Measurements from ENCODE around the gene SIAH3.
"Not testable (repeated sequence)": the region's sequence is repeated elsewhere in the genome, so short reads cannot be mapped to it uniquely, and the experiment has no call there.

Gene SIAH3

DNA sequence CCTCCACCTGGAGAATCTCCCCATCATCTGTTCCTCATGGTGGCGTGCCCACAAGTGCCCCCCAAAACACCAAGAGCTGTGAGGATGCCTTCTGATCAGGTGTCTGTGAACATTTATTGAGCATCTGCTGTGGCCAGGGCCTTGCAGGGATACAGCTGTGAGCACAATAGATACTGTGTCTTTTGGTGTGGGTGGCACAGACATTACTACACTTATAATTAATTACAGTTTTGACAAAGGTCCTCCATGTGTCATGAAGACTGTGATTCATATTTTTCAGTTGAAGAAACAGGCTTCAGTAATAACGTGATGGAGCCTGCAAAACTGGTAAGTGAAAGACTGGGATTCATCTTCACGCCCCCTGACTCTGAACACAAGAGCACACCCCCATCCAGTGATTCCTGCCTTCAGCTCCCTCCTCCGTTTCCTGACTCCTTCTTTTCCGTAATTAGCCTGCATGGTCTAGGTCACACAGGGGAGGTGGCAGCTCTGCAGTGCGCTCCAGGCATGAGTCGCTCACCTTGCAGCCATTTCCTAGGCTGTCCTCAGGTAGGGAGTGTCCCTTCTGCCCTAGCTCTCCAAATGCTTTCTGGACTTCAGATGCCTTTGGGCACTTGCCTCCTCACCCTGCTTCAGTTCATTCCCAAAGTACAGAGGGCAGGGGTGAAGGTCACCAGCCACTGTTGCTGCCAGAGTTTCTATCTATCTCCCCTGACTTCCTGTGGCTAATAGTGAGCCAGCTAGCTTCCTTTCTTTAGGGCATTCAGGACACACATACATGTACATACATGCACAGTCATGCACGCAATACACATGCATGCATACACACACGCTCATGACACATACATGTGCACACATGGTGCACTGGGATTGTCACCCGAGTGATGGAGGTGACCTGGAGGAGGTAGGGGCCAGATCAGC lies 66.5 kb downstream of the SIAH3 start:
- no peak for DNase-seq (ENCODE audit: extremely low read depth in 1 of 2, low read depth in 1 of 2)

GRCh38 chr13:45783346-45784043 lies 68.1 kb downstream of the SIAH3 start:
- DNase-seq (ENCODE audit: extremely low read depth in 1 of 2, low read depth in 1 of 2), result no peak

- DNase-seq (ENCODE audit: extremely low read depth in 1 of 2, low read depth in 1 of 2), result no peak
These were observed 69.1 kb downstream of the SIAH3 start for GRCh38 chr13:45782327-45783045.

DNA sequence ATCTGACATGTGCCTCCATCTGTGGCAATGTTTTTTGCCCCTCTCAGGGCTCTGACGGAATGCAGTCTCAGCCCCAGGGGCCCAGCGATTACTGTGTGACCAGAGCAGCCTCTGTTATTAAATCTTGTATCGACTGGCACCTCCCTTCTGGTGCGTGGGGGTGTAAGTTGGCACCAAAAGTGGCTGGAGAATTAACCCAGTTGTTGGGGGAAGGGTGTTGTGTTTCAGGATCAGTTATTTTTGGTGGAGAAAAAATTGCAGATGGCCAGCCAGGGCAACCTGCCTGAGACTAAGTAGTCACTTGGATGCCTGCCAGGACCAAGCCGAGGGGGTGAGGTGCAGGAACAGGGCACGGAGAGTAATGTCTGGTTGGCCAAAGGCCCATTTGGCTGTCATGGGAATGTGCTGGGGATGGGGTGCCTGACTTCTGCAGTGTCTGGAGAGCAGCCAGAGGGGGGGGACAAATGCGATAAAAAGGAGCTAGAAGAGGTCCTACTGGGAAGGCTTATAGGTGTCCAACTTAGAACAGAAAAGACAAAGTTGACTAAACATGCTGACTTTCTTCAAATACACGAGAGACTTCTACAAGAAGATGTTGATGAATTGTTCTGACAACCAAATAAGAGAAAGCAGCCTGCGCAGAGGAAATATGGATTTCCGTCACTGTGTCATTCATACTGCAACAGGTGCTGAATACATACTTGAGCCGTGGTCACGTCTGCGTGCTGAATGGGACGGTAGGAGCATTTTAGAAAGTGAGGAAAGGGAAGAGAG lies 69.8 kb downstream of the SIAH3 start:
- DNase-seq (ENCODE audit: extremely low read depth in 1 of 2, low read depth in 1 of 2), result no peak

- no peak for DNase-seq (ENCODE audit: extremely low read depth in 1 of 2, low read depth in 1 of 2)
These were observed 71.7 kb downstream of the SIAH3 start for GRCh38 chr13:45779901-45780300.

DNA sequence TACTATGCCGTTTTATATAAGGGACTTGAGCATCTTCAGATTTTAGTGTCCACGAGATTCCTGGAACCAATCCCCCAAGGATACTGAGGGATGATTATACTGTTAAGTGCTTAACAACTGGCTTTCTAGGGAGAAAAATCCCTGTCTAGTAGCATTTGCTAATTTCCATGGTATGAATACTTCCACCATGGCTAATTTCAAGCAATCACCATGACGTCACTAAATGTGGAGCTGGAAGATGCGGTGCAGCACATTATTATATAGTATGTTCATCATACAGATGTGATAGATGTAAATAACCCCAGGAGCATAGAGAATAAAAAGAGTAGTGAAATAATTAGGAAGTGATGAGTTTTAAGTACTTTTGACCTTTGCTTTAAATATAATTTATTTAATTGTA lies 72.7 kb downstream of the SIAH3 start:
- no peak for DNase-seq (ENCODE audit: extremely low read depth in 1 of 2, low read depth in 1 of 2)

DNA sequence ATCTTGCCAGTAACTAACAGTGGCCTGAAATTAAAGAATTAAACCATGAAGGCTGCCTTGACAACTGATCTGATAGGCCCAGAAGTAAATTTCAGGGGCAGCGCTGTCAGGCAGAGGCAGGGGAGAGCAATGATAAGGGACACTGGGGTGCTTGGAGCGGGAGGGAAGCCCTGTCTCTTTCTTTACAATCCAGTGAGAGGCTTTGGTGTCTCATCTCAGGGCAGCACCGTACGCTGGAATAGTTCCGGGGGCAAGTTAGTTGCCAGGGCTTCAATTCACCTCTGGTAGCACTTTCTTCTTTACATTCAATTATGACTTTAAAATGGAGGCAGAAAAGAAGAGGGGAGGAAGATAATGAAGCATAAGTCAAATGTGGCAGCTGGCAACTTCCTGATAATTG lies 74.8 kb downstream of the SIAH3 start:
- DNase-seq (ENCODE audit: extremely low read depth in 1 of 2, low read depth in 1 of 2), result no peak

GRCh38 chr13:45775401-45775963 lies 76.1 kb downstream of the SIAH3 start:
- no peak for DNase-seq (ENCODE audit: extremely low read depth in 1 of 2, low read depth in 1 of 2)

DNA sequence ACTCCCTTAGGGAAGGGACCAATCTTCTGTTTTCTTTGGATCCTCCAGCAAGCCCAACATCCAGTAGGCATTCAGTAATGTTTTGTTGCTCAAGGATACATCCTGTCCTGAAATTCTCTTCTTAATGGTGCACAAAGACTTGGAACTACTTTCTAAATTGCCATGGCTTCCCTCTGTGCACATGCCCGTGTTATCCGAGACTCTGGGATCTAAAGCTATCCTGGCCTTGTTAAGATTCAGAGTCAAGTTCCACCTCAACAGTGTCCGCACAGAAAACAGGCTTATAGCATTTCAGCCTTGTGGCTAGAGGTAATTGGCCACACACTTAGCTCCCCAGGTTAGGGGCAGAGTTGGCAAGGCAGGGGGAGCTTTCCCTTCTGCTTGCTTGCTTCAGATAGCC lies 77.6 kb downstream of the SIAH3 start:
- no peak for DNase-seq (ENCODE audit: extremely low read depth in 1 of 2, low read depth in 1 of 2)

DNA sequence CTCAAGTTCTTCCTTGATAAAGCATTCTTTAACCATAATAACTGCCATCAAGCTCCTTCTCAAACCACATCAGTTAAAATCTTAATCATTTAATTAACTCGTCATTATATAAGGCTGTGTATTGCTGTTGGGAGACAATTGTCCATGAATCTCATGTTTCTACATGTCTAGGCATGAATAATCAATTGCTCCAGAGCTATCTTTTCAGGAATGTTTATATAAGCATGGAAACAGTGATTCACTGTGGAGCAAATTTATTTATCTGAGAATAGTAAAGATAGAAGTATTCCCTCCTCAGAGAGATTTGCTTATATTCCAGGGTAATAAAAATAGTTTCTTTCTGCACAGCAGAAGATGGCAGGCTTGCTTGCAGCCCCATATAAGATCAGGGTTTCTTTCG lies 78.3 kb downstream of the SIAH3 start:
- no peak for DNase-seq (ENCODE audit: extremely low read depth in 1 of 2, low read depth in 1 of 2)

- DNase-seq (ENCODE audit: extremely low read depth in 1 of 2, low read depth in 1 of 2), result no peak
These were observed 80.7 kb downstream of the SIAH3 start for GRCh38 chr13:45770886-45771285.

DNA sequence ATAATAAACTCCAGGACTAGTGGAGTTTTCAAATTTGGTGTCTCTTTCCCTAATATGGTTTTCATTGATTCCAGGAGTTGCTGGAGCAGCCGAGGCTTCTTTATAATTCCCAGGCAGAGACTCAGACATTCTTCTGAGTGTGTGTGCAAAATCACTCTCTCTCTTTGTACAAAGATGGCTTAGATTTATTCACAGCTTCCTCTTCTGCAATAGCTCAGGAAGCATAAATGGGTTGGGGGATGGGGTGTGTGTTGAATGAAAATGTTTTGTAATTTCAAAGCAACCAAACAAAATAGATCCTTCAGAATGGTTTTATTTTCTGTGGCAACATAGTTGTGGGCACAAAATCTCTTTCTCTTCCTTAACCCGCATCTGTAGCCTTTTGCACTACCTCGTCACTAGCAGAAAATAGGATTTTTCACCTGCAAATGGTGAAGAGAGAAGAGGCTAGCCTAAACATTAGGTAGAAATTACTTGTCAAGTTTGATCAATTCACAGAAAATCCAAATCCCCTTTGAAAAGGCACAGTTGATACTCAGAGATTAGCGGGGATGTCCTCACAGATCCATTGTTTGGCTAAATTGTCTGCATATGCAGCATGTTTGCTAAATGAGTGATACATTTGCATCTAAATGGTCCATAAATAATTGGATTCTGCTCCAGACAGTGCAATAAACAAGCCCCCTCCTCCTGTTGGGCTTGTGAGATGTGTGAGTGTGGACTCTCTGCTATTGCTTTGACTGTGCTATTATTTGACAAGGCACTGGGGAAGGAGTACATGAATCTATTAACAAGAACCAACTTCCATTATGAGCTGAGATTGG lies 82.7 kb downstream of the SIAH3 start:
- DNase-seq (ENCODE audit: extremely low read depth in 1 of 2, low read depth in 1 of 2), result no peak

GRCh38 chr13:45765464-45765863 lies 86.1 kb downstream of the SIAH3 start:
- DNase-seq (ENCODE audit: extremely low read depth in 1 of 2, low read depth in 1 of 2), result no peak

GRCh38 chr13:45763419-45763818 lies 88.1 kb downstream of the SIAH3 start:
- no peak for DNase-seq (ENCODE audit: extremely low read depth in 1 of 2, low read depth in 1 of 2)

DNA sequence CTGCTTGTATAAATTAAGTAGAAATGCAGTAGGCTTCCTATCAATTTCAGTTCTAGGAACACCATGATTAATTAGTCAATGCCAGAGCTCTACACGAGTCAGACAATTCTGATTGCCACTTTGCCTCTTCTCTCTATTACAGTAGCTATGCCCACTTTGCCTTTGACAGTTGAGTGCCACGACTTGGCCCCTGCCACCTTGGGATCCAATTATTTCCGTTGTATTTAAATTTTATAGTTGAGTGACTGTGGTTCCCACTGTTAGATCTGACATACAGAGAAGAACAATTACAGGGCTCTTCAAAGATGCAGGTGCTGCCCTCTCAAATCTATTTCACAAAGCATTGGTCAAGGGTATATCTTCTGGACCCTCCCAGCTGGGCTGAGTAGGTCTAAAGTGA lies 94.0 kb downstream of the SIAH3 start:
- not testable (repeated sequence) for DNase-seq (ENCODE audit: extremely low read depth in 1 of 2, low read depth in 1 of 2)

- DNase-seq (ENCODE audit: extremely low read depth in 1 of 2, low read depth in 1 of 2), result not testable (repeated sequence)
These were observed 95.1 kb downstream of the SIAH3 start for GRCh38 chr13:45756498-45756897.

- no peak for DNase-seq (ENCODE audit: extremely low read depth in 1 of 2, low read depth in 1 of 2)
These were observed 99.0 kb downstream of the SIAH3 start for GRCh38 chr13:45752510-45752909.

DNA sequence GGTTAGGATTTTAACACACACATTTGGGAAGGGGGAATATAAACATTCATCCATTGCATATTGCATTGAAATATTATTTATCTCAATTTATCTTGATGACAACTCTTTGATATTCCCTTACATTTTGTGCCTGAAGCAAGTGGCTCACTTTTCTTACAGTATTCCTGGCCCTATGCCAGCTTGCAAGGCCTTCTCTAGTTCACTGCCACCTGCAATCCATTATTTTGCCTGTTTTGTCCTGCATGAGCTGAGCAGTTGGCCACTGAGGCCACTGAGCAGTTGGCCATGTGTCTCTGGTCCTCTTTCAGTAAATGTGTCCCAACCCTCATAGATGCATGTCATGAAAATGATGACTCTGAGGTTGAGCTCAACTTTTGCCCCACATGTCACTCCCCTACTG lies 99.7 kb downstream of the SIAH3 start:
- DNase-seq (ENCODE audit: extremely low read depth in 1 of 2, low read depth in 1 of 2), result no peak

- no peak for DNase-seq (ENCODE audit: extremely low read depth in 1 of 2, low read depth in 1 of 2)
These were observed 101.0 kb downstream of the SIAH3 start for GRCh38 chr13:45750566-45750965.
